ENCODE results near the gene HIKESHI.

DNA sequence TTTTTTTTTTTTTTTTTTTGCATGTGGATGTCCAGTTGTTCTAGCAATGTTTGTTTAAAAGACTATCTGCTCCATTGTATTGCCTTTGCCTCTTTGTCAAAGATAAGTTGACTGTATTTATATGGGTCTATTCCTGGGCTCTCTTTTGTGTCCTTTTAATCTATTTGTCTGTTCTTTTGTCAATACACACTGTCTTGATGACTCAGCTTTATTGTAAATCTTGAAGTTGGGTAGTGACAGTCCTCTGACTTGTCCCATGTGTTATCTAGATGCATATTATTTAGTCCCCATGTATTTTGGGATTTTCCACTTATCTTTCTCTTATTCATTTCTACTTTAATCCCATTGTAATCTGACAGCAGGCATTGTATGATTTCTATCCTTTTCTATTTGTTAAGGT is 75.9 kb downstream of the HIKESHI start:
- TF ChIP-seq, protein P1, sequence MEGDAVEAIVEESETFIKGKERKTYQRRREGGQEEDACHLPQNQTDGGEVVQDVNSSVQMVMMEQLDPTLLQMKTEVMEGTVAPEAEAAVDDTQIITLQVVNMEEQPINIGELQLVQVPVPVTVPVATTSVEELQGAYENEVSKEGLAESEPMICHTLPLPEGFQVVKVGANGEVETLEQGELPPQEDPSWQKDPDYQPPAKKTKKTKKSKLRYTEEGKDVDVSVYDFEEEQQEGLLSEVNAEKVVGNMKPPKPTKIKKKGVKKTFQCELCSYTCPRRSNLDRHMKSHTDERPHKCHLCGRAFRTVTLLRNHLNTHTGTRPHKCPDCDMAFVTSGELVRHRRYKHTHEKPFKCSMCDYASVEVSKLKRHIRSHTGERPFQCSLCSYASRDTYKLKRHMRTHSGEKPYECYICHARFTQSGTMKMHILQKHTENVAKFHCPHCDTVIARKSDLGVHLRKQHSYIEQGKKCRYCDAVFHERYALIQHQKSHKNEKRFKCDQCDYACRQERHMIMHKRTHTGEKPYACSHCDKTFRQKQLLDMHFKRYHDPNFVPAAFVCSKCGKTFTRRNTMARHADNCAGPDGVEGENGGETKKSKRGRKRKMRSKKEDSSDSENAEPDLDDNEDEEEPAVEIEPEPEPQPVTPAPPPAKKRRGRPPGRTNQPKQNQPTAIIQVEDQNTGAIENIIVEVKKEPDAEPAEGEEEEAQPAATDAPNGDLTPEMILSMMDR (IDR thresholded peaks at IDR 0.05), result no peak
- TF ChIP-seq RXRA (IDR thresholded peaks at IDR 0.05; ENCODE audit: borderline replicate concordance, low read depth) (no peak), MEF2A (IDR thresholded peaks at IDR 0.05; ENCODE audit: borderline replicate concordance, low read depth) (no peak), EZH2phosphoT487 (IDR thresholded peaks at IDR 0.05; ENCODE audit: borderline replicate concordance, low read depth) (no peak), POLR2AphosphoS5 (IDR thresholded peaks at IDR 0.05; ENCODE audit: low read depth, low read length) (no peak), JUND (IDR thresholded peaks at IDR 0.05) (no peak), CHD2 (IDR thresholded peaks at IDR 0.05; ENCODE audit: low read length, partially characterized antibody) (no peak), ZBTB33 (IDR thresholded peaks at IDR 0.05; ENCODE audit: borderline replicate concordance, low read depth) (no peak), REST (IDR thresholded peaks at IDR 0.05; ENCODE audit: low read depth, low read length) (no peak)
- TF ChIP-seq, protein P2, sequence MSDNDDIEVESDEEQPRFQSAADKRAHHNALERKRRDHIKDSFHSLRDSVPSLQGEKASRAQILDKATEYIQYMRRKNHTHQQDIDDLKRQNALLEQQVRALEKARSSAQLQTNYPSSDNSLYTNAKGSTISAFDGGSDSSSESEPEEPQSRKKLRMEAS (IDR thresholded peaks at IDR 0.05; ENCODE audit: low read depth), result no peak

Data from SK-N-SH (cell line).